SJSA1 (cell line): ENCODE data around the gene LRRC8B. TPM values are rescaled to one million over a fixed set of nuclear protein-coding genes. Genes with fewer than 3 reads are reported as not detected.
"Not testable (repeated sequence)": the region's sequence is repeated elsewhere in the genome, so short reads cannot be mapped to it uniquely, and the experiment has no call there.

Source experiments
- DNase-seq, 2 experiments: peaks; one replicate each; pipeline ENCODE4 v3.0.0-alpha.2; 2015 to 2020; ENCODE audit warnings: low spot score in 2 of 2, low read depth in 1 of 2
- H3K27ac ChIP-seq: fragments of 250-450 bp; sonication (Bioruptor Pico); 2 replicates; pipeline ENCODE4 v1.5.1; 2020; ENCODE audit warnings: mild to moderate bottlenecking, moderate library complexity
- H3K27me3 ChIP-seq: fragments of 250-450 bp; sonication (Bioruptor Pico); replicated peaks from 2 replicates; pipeline ENCODE4 v1.5.1; 2020; ENCODE audit warnings: mild to moderate bottlenecking, moderate library complexity
- H3K36me3 ChIP-seq: fragments of 250-450 bp; sonication (Bioruptor Pico); 2 replicates; pipeline ENCODE4 v1.5.1; 2020; ENCODE audit warnings: mild to moderate bottlenecking
- H3K4me1 ChIP-seq: fragments of 250-450 bp; sonication (Bioruptor Pico); replicated peaks from 2 replicates; pipeline ENCODE4 v1.6.1; 2021; ENCODE audit warnings: mild to moderate bottlenecking
- H3K4me3 ChIP-seq: fragments of 250-450 bp; sonication (Bioruptor Pico); 2 replicates; pipeline ENCODE4 v1.5.1; 2020; ENCODE audit warnings: mild to moderate bottlenecking
- H3K9me3 ChIP-seq: fragments of 250-450 bp; sonication (Bioruptor Pico); replicated peaks from 2 replicates; pipeline ENCODE4 v1.5.1; 2020; ENCODE audit warnings: mild to moderate bottlenecking
- total RNA-seq: library from RNA; depleted of rRNA; stranded (reverse); fragments of >200 nt; shearing (Covaris generic); gene quantifications from 2 replicates; pipeline ENCODE4 v1.2.3, GENCODE V29; 2014

The LRRC8B gene
- total RNA-seq, 1 experiment from 2014 or later: 7.4 TPM

GRCh38 chr1:89510061-89510460, 14.6 kb upstream of the LRRC8B start:
- DNase-seq, H3K27me3 ChIP-seq, H3K4me3 ChIP-seq, H3K27ac ChIP-seq, H3K4me1 ChIP-seq, H3K36me3 ChIP-seq, H3K9me3 ChIP-seq: not testable (repeated sequence)

GRCh38 chr1:89512996-89513720, 11.5 kb upstream of the LRRC8B start:
- Histone ChIP-seq H3K9me3 (no peaks in the 10 kb centered on the region), H3K27me3 (no peaks in the 10 kb centered on the region), H3K36me3 (no peaks in the 10 kb centered on the region), H3K4me3 (no peak overlapping the region), H3K27ac (no peak overlapping the region), H3K4me1 (0 out of 2 replicates have a peak, but pooled peaks cover 3% of the 10 kb centered on the region)
- DNase-seq: no peak

- Histone ChIP-seq H3K36me3 (no peaks in the 10 kb centered on the region), H3K27me3 (no peaks in the 10 kb centered on the region), H3K4me1 (0 out of 2 replicates have a peak, but pooled peaks cover 3% of the 10 kb centered on the region), H3K27ac (no peak overlapping the region), H3K9me3 (no peaks in the 10 kb centered on the region), H3K4me3 (no peak overlapping the region)
- DNase-seq: peak in 1 of 2 experiments; percentile 47
These were observed 8.6 kb upstream of the LRRC8B start for GRCh38 chr1:89516055-89516454.

DNA sequence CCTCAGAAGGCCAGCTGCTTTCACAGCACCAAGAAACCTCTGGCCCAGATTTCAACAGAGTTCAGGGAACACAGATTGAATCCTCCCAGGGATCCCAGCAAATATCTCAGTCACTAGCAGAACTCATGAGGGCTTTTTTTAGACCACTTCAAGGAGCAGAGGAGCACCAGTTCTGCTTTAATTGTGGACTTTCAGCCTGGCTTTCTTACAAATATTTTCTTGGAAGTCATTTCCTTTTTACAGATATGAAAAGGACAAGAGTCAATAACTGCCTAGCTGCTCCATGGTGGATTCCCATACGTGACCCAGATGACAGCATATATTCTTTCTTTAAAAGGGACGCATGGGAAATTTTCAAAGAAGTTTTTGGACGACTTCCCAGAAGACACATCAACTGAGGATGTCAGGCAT, 6.4 kb upstream of the LRRC8B start:
- no peaks in the 10 kb centered on the region for H3K36me3 ChIP-seq
- H3K4me1 ChIP-seq: 0 out of 2 replicates have a peak, but pooled peaks cover 3% of the 10 kb centered on the region
- no peak overlapping the region for H3K4me3 ChIP-seq
- no peaks in the 10 kb centered on the region for H3K27me3 ChIP-seq
- no peak for DNase-seq
- H3K27ac ChIP-seq: no peak overlapping the region
- no peaks in the 10 kb centered on the region for H3K9me3 ChIP-seq

- H3K9me3 ChIP-seq: peaks cover 3% of the 10 kb centered on the region; the same call in 1 of the 2 replicates
- no peak overlapping the region for H3K4me3 ChIP-seq
- DNase-seq: no peak
- peaks cover 10% of the 10 kb centered on the region for H3K4me1 ChIP-seq
- H3K27ac ChIP-seq: no peak overlapping the region
- peaks cover 1% of the 10 kb centered on the region; the same call in 1 of the 2 replicates for H3K36me3 ChIP-seq
- H3K27me3 ChIP-seq: no peaks in the 10 kb centered on the region
These were observed 4.8 kb upstream of the LRRC8B start for GRCh38 chr1:89519779-89520358.

DNA sequence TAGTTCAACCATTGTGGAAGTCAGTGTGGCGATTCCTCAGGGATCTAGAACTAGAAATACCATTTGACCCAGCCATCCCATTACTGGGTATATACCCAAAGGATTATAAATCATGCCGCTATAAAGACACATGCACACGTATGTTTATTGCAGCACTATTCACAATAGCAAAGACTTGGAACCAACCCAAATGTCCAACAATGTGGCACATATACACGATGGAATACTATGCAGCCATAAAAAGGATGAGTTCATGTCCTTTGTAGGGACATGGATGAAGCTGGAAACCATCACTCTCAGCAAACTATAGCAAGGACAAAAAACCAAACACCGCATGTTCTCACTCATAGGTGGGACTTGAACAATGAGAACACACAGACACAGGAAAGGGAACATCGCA, 2.7 kb upstream of the LRRC8B start:
- H3K27me3 ChIP-seq, DNase-seq, H3K9me3 ChIP-seq, H3K36me3 ChIP-seq, H3K4me3 ChIP-seq, H3K27ac ChIP-seq: not testable (repeated sequence)
- H3K4me1 ChIP-seq: peaks cover 14% of the 10 kb centered on the region

DNA sequence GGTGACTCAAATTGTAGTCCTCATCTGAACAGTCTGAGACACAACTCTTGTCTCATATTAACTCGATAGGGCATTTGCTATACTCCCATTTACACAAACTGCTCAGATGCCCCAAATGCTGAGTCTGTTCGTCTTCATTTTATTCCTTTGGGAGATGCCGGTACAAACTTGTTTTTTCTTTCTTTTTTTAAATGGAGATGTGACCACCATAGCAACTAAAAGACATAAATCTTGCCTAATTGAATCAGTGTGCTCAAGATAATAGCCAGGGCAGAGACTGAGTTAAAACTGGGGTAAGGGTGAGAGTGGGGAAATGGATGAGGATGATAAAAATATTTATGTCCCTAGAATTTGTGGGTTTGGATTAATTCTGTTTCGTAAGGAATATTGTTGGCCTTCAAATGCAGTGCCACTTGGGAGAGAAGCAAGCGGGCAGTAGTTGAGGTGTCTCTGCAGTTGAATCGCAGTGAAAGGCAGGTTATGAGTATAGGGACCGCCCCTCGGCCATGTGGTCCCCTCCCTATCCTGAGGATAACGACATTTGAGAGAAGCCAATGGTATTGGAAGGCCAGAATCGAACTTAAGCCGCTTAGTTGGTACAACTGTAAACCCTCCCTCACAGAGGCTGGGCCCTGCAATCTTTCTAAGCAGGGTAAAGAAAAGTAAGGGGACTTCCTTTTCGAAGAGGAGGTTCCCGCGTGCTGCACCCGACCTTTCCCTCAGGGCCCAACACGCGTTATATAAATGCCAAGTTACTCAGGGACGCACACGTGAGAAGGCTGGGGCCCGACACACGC, 859 bp upstream of the LRRC8B start:
- H3K4me3 ChIP-seq: peak overlapping the region; percentile 69
- peaks cover 14% of the 10 kb centered on the region for H3K4me1 ChIP-seq
- H3K9me3 ChIP-seq: peaks cover 3% of the 10 kb centered on the region; the same call in 1 of the 2 replicates
- H3K27me3 ChIP-seq: no peaks in the 10 kb centered on the region
- no peak overlapping the region for H3K27ac ChIP-seq
- DNase-seq: no peak
- peaks cover 3% of the 10 kb centered on the region; the same call in 1 of the 2 replicates for H3K36me3 ChIP-seq

GRCh38 chr1:89525169-89525855, 683 bp downstream of the LRRC8B start:
- Histone ChIP-seq H3K27ac (no peak overlapping the region), H3K36me3 (peaks cover 3% of the 10 kb centered on the region; the same call in 1 of the 2 replicates), H3K4me3 (peak overlapping the region; percentile 69), H3K9me3 (peaks cover 3% of the 10 kb centered on the region; the same call in 1 of the 2 replicates), H3K4me1 (peaks cover 14% of the 10 kb centered on the region), H3K27me3 (no peaks in the 10 kb centered on the region)
- DNase-seq: peak in 1 of 2 experiments; percentile 38

DNA sequence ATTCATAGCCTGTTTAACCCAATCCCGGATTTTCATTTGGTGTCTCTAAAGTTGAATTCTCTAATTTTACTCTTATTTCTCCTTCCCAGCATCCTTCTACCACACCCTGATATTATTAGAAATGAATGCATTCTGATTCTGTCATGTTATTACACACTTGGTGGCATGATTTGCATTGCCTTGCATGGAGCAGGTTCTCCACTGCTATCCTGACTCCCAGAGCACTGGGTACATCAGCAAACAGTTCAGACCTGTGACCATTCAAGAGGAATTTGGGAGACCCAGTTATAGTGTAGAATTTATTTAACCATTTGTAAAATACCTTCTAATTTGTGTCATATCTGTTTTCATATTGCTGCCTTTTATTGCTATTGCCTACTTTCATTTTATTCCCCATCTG, 2.6 kb downstream of the LRRC8B start:
- H3K27ac ChIP-seq: no peak overlapping the region
- DNase-seq: no peak
- peaks cover 3% of the 10 kb centered on the region; the same call in 1 of the 2 replicates for H3K36me3 ChIP-seq
- no peak overlapping the region for H3K4me3 ChIP-seq
- peaks cover 3% of the 10 kb centered on the region; the same call in 1 of the 2 replicates for H3K9me3 ChIP-seq
- H3K4me1 ChIP-seq: peaks cover 14% of the 10 kb centered on the region
- H3K27me3 ChIP-seq: no peaks in the 10 kb centered on the region

DNA sequence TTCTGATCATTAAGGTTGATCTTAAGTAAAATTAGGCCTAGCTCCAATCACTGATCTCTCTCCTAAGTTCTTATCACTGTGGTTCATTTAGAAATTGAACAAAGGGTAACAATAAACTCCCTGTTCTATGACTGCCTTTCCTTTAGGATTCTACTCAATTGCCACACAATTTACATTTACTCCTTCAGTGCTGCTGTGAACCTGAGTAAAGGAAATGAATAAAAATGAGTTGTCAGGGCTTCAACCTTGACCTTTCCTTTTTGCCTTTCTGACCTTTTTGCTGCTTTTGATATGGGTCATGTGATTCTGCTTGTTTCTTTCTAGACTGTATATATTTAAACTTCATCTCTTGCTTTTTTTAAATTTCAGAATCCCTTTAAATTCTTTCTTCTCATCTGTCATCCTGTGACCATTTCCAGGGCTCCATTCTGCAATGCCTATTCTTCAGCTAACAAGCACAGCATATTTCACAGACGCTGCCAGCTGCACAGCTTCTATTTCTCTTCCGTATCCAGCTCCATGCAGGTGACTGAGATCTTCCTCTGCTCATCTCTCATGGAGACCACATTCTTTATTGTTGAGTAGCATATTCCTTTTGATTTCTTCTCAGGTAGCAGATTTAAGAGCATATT, 3.2 kb downstream of the LRRC8B start:
- H3K4me1 ChIP-seq: peaks cover 14% of the 10 kb centered on the region
- peaks cover 3% of the 10 kb centered on the region; the same call in 1 of the 2 replicates for H3K9me3 ChIP-seq
- H3K27ac ChIP-seq: no peak overlapping the region
- H3K27me3 ChIP-seq: no peaks in the 10 kb centered on the region
- no peak for DNase-seq
- peaks cover 3% of the 10 kb centered on the region; the same call in 1 of the 2 replicates for H3K36me3 ChIP-seq
- no peak overlapping the region for H3K4me3 ChIP-seq

- Histone ChIP-seq H3K9me3 (peaks cover 3% of the 10 kb centered on the region; the same call in 1 of the 2 replicates), H3K4me3 (no peak overlapping the region), H3K27me3 (no peaks in the 10 kb centered on the region), H3K4me1 (peaks cover 14% of the 10 kb centered on the region), H3K36me3 (peaks cover 3% of the 10 kb centered on the region; the same call in 1 of the 2 replicates), H3K27ac (no peak overlapping the region)
- DNase-seq: no peak
These were observed 3.8 kb downstream of the LRRC8B start for GRCh38 chr1:89528382-89528780.

- Histone ChIP-seq H3K9me3 (peaks cover 3% of the 10 kb centered on the region; the same call in 1 of the 2 replicates), H3K4me3 (no peak overlapping the region), H3K27me3 (no peaks in the 10 kb centered on the region), H3K36me3 (peaks cover 3% of the 10 kb centered on the region; the same call in 1 of the 2 replicates), H3K27ac (no peak overlapping the region), H3K4me1 (peaks cover 10% of the 10 kb centered on the region)
- no peak for DNase-seq
These were observed 4.6 kb downstream of the LRRC8B start for GRCh38 chr1:89529196-89529595.
